Motor neuron (in vitro differentiated cells): Measurements from ENCODE around the gene MAGI1. TPM values are rescaled to one million over a fixed set of nuclear protein-coding genes. Genes with fewer than 3 reads are reported as not detected.

Source experiments
- ATAC-seq, 8 experiments: fragments of 200-7000 bp; cut with Tn5 transposase; replicated peaks in 6 of 8; 2 replicates each; pipeline ENCODE4 v1.8.0; 2021; ENCODE audit warnings: mild to moderate bottlenecking in 8 of 8, moderate library complexity in 8 of 8
- H3K27ac ChIP-seq, 2 donors: fragments of 250-450 bp; sonication (Bioruptor Pico); 2 replicates each; pipeline ENCODE4 v1.9.0; 2021; ENCODE audit warnings: antibody characterized with exemption in 2 of 2, mild to moderate bottlenecking in 2 of 2, moderate library complexity in 1 of 2
- H3K4me1 ChIP-seq, 2 donors: fragments of 250-450 bp; sonication (Bioruptor Pico); replicated peaks in 1 of 2; 2 replicates each; pipeline ENCODE4 v1.6.1; 2021; ENCODE audit warnings: antibody characterized with exemption in 2 of 2, mild to moderate bottlenecking in 2 of 2, moderate library complexity in 1 of 2
- H3K4me3 ChIP-seq, 5 donors: fragments of 250-450 bp; sonication (Bioruptor Pico); 2 replicates each; pipeline ENCODE4 v1.9.0; 2021; ENCODE audit warnings: antibody characterized with exemption in 5 of 5, mild to moderate bottlenecking in 5 of 5, moderate library complexity in 4 of 5
- WGBS, 10 experiments: fragments of 450-650 bp; shearing (Covaris generic); methylation state at CpG; one replicate each; pipeline ENCODE4 v1.0.0; 2022; 5-methylcytosine and 5-hydroxymethylcytosine counted together
- in situ Hi-C, 9 experiments: fragments of 400-800 bp; cut with MboI; loops; one replicate each; pipeline ENCODE4 v1.15.0; 2021; ENCODE audit warnings: low sequenced_read_pairs in 9 of 9, low pct_unique_long_range_greater_than_20kb in 2 of 9; ENCODE audit not compliant: unreplicated experiment in 9 of 9
- total RNA-seq, 8 experiments: library from RNA; unstranded; fragments of 300-600 nt; gene quantifications; 2 replicates each; pipeline versions ENCODE4 v1.2.3 to v1.2.4, GENCODE V29; 2022

Gene MAGI1
- total RNA-seq, 8 experiments from 2014 or later, result 25.3 to 66.3 (median 38.2) TPM

DNA sequence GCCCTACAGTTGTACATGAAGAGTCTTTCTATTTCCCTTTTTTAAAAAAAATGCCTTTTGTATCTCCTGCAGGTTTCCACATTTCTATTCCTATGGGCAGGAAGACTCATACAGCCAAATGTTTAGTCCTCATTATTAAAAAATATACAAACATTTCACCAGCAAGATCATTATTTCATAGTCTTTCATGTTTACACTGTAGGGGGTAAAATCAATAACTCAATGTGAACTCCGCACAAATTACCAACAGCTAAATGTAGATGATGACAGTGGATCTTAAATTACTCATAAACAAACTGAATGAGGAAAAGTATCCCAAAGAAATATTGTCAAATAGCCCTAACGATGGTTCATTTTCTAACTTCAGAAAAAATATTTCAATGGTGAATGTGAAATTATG, 99.5 kb downstream of the MAGI1 start:
- no peak for ATAC-seq
- WGBS, 10 experiments, result 14 to 100% (median 83%) methylated on average over 1 to 2 of the region's 2 CpGs; no CpG with 5 or more reads in 1 of the 10 experiments
- in situ Hi-C loops, result no loop called here

DNA sequence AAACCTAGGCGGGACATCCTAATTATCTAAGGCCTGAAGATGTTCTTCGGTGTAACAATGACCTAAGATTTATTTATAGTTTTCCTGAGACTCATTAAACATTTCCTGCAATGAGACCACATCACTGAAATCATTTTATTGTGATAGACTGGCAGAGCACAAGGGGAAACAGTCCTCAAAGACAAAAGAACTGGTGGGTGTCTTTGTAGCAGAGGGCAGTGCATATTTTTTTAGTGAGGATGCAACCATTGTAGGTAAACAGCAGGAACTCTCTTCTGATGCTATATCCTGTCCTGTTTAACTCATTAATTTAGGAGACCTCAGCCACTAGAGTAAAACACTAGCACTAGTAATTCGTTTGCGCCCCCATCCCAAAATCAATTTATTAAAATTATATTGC, 100.0 kb downstream of the MAGI1 start:
- H3K4me1 ChIP-seq, result peaks cover 9 to 16% of the 10 kb centered on the region in 2 donors
- 48 to 92% (median 76%) methylated on average over 2 to 4 of the region's 4 CpGs; no CpG with 5 or more reads in 1 of the 10 experiments for WGBS, 10 experiments
- no peak for ATAC-seq
- in situ Hi-C loops, result no loop called here
- no peak overlapping the region for H3K27ac ChIP-seq
- H3K4me3 ChIP-seq, result no peak overlapping the region

More for the DNA sequence above, 99.5 kb downstream of the MAGI1 start:
- Histone ChIP-seq H3K27ac (no peak overlapping the region), H3K4me1 (peaks cover 9 to 16% of the 10 kb centered on the region in 2 donors), H3K4me3 (no peak overlapping the region)

DNA sequence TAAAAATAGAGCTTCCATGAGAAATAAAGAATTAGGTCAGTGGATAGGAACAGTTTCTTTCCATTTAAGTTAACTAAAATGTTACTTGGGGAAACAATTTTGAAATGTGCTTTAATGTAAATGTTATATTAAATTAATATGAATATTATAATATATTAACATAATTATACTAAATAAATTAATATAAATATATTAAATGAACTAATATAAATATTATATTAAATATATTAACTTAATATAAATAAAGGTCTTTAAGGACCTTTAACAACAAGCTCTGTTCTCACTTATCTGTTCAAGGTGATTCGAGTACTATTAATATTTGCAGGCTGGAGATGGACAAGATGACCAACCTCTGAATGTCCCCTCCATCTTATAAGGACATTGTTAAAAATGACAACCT, 100.6 kb downstream of the MAGI1 start:
- no peak overlapping the region for H3K4me3 ChIP-seq
- in situ Hi-C loops, result no loop called here
- 67 to 100% (median 86%) methylated on average over 1 of the region's 1 CpG; no CpG with 5 or more reads in 1 of the 10 experiments for WGBS, 10 experiments
- no peak overlapping the region for H3K27ac ChIP-seq
- H3K4me1 ChIP-seq, result peaks cover 9 to 16% of the 10 kb centered on the region in 2 donors
- ATAC-seq, result no peak

DNA sequence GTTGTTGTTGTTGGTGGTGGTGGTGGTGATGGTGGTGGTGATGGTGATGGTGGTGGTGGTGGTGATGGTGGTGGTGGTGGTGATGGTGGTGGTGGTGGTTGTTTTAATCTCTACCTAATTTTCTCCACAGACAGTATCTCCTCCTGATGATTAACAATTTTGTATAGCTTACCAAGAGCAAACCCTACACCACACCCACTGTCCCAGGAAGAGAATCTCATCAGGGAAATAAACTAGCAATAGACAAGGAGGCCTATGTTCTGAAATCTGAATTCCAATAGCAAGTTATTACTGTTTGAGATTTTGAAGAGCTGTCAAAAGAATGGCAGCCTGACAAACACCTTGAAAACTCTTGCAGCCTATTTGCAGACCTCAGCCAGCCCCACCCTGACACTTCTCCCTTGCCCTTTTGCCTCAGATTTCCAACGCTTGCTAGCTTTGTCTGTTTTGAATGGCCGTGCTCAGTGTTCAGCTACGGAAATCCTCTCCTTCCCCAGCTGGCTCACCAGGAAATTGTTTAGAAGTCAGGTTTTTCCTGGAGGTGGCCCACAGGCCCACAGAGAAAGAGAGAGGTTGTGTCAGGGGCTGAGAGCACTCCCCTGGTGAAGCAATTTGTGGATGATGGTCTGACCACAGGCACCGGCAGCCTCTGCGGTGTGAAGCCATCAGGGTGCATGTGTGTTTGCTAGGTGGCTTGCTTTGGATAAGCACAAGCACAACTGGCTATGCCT, 101.6 kb downstream of the MAGI1 start:
- Histone ChIP-seq H3K4me1 (peaks cover 9 to 16% of the 10 kb centered on the region in 2 donors), H3K4me3 (no peak overlapping the region), H3K27ac (no peak overlapping the region)
- in situ Hi-C loops, result no loop called here
- 36 to 100% (median 63%) methylated on average over 1 to 4 of the region's 5 CpGs; no CpG with 5 or more reads in 4 of the 10 experiments for WGBS, 10 experiments
- no peak for ATAC-seq

DNA sequence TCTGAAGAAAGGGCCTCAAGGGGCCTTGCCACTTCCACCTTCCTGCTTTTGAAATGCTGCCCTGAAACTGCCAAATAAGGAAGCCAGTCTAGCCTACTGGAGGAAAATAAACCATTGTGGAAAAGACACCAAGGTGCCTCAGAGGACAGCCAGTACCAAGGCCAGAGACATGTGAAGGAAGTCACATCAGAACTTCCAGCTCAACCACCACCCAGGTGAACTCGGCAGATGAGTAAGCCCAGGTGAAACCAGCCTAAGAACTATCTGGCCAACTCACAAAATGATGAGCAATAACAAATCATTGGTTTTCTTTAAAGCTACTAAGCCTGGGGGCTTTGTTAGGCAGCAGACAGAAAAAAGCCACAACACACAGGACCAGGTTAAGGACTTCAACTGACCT, 103.0 kb downstream of the MAGI1 start:
- H3K4me3 ChIP-seq, result no peak overlapping the region
- H3K4me1 ChIP-seq, result peaks cover 9 to 16% of the 10 kb centered on the region in 2 donors
- WGBS, 10 experiments, result 80 to 100% (median 100%) methylated on average over 1 of the region's 1 CpG; no CpG with 5 or more reads in 4 of the 10 experiments
- H3K27ac ChIP-seq, result no peak overlapping the region
- in situ Hi-C loops, result no loop called here
- ATAC-seq, result no peak

DNA sequence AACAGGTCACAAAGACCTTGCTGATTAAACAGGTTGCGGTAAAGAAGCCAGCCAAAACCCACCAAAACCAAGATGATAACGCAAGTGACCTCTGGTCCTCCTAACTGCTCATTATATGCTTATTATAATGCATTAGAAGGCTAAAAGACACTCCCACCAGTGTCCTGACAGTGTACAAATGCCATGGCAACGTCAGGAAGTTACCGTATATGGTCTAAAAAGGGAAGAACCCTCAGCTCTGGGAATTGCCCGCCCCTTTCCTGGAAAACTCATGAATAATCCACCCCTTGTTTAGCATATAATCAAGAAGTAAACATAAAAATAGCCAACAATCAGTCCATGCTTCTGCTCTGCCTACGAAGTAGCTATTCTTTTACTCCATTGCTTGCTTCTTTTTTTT, 108.1 kb downstream of the MAGI1 start:
- WGBS, 10 experiments, result 43 to 100% (median 87%) methylated on average over 1 to 6 of the region's 6 CpGs; no CpG with 5 or more reads in 2 of the 10 experiments

DNA sequence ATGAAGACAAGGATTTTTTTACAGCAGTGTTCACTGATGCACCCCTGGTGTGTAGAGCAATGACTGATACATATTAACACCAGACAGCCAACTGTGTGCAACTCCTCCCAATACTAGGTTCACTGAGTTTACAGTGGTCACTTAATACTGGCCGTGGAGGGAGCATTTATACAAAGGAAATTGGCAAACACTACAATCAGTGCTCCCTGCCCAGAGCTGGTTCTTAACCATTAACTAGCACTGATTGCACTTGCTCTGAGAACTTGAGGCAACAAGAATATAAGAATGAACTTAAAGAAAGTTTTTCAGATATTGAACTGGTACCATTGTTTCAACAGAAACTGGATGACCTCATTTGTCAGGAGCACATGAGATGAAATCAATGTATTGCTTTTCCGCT, 110.6 kb downstream of the MAGI1 start:
- 20 to 92% (median 75%) methylated on average over 1 to 2 of the region's 2 CpGs; no CpG with 5 or more reads in 3 of the 10 experiments for WGBS, 10 experiments
- Histone ChIP-seq H3K4me1 (no peaks in the 10 kb centered on the region), H3K27ac (no peak overlapping the region), H3K4me3 (no peak overlapping the region)
- in situ Hi-C loops, result no loop called here
- ATAC-seq, result no peak

More for the DNA sequence above, 108.1 kb downstream of the MAGI1 start:
- in situ Hi-C loops, result no loop called here
- H3K4me1 ChIP-seq, result no peaks in the 10 kb centered on the region
- no peak overlapping the region for H3K4me3 ChIP-seq
- no peak overlapping the region for H3K27ac ChIP-seq
- ATAC-seq, result peak in 4 of 8 experiments; percentile 35 to 87 (median 71)

DNA sequence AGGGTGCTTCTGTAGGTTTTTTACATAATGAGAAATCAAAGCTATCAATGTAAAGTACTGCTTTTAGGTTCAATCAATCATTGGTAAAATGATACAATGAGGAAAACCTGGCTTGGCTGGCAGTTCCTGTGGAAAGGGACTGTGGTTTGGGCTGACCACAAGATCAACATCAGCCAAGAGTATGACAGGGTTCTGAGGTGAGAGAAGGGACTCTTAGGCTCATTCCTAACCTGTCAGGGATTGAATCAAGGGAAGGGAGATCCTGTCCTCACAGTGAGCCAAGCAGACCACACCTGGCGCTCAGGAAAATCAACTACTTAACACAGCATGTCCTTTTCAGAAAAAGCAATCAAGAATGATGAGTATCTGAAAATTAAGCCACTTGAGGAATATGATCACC, 111.1 kb downstream of the MAGI1 start:
- no peak for ATAC-seq
- Histone ChIP-seq H3K27ac (no peak overlapping the region), H3K4me1 (no peaks in the 10 kb centered on the region), H3K4me3 (no peak overlapping the region)
- in situ Hi-C loops, result no loop called here
- 80 to 100% (median 100%) methylated on average over 1 of the region's 1 CpG; no CpG with 5 or more reads in 4 of the 10 experiments for WGBS, 10 experiments

DNA sequence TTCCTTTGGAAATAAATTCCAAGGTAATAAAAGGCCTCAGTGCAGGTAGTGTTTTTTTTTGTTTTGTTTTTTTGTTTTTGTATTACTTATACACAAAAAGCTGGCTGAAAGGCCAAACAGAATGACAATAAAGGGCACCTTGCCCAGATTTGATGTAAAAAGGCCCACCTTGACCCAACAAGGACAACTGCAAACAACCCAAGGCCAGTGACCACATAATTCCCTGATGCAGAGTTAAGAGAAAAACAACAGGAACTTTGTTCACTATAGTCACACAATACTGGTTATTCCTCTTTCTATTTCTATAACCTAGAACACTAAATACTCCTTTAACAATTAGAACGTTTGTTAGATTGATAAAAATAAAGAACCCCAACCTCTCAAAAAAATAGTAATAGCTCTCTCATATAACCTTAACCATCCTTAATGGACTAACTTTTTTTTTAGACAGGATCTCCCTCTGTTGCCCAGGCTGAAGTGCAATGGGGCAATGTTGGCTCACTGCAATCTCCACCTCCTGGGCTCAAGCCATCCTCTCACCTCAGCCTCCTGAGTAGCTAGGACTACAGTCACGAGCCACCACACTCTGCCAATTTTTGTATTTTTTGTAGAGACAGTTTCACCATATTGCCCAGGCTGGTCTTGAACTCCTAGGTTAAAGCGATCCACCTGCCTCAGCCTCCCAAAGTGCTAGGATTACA, 113.3 kb downstream of the MAGI1 start:
- 0 to 100% (median 80%) methylated on average over 1 to 3 of the region's 3 CpGs; no CpG with 5 or more reads in 1 of the 10 experiments for WGBS, 10 experiments
- H3K4me3 ChIP-seq, result no peak overlapping the region
- no peak overlapping the region for H3K27ac ChIP-seq
- no peak for ATAC-seq
- H3K4me1 ChIP-seq, result no peaks in the 10 kb centered on the region
- in situ Hi-C loops, result no loop called here

DNA sequence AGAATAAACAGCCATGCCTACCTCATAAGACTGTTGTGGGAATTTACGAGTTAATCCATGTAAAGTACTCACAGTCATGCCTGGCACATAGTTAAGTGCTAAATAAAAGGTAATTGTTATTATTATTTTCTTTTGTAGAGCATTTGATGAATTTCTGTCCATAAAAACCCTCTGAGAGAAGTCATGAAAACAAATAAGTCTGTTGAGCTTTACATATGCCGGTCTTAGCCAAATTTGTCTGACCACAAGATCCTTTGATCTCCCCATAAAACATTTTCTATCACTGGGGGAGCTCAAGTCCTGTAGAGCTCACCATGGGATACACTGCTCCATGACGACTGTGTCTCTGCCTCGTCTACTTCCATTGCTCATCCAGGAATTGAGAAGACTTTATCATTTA, 114.0 kb downstream of the MAGI1 start:
- 50 to 100% (median 77%) methylated on average over 1 to 4 of the region's 4 CpGs for WGBS, 10 experiments
- H3K4me3 ChIP-seq, result no peak overlapping the region
- peak in 1 of 8 experiments; percentile 18 for ATAC-seq
- in situ Hi-C loops, result loop anchor here in 1 of 9 experiments (25.0 kb wide), 1 partner anchor 213 kb away; no protein-coding TSS in a partner anchor
- no peaks in the 10 kb centered on the region for H3K4me1 ChIP-seq
- no peak overlapping the region for H3K27ac ChIP-seq

DNA sequence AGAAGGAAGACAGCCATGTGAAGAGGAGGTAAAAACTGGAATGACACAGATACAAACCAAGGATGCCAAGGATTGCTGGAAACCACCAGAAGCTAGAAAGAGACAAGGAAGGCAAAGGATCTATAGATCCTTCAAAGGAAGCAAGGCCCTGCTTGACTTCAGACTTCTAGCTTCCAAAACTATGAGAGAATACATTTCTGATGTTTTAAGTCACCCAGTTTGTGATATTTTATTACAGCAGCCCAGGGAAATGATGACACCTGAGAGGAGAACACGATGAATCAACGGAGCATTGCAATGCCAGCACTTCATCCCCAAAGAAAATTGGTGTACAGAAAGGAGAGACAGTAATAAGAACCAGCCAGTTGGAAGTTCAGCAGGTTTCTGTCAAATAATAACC, 116.3 kb downstream of the MAGI1 start:
- WGBS, 10 experiments, result 83 to 100% (median 100%) methylated on average over 1 to 2 of the region's 2 CpGs; no CpG with 5 or more reads in 4 of the 10 experiments
- ATAC-seq, result no peak

DNA sequence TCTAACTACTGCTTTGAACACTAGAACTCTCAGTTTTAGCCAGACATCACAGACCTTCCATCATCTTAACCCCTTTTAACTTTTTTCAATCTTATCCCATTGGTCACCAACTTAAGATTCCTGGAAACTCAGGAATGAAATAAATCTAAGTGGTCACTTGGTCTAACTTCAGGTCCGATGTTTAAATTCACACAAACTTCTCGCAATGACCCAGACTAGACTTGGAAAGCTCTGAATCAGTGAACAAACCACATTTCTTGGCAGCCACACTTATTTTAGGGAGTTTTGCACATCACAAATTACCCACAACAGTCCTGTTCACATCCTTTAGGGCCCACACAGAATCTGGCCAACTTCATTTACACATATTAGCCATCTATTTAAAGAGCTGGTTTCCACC, 118.9 kb downstream of the MAGI1 start:
- no peak for ATAC-seq
- WGBS, 10 experiments, result 11 to 100% (median 91%) methylated on average over 2 of the region's 2 CpGs; no CpG with 5 or more reads in 2 of the 10 experiments

More for the DNA sequence above, 116.3 kb downstream of the MAGI1 start:
- Histone ChIP-seq H3K4me3 (no peak overlapping the region), H3K27ac (no peak overlapping the region), H3K4me1 (no peaks in the 10 kb centered on the region)
- in situ Hi-C loops, result loop anchor here in 1 of 9 experiments (25.0 kb wide), 1 partner anchor 215 kb away; no protein-coding TSS in a partner anchor

DNA sequence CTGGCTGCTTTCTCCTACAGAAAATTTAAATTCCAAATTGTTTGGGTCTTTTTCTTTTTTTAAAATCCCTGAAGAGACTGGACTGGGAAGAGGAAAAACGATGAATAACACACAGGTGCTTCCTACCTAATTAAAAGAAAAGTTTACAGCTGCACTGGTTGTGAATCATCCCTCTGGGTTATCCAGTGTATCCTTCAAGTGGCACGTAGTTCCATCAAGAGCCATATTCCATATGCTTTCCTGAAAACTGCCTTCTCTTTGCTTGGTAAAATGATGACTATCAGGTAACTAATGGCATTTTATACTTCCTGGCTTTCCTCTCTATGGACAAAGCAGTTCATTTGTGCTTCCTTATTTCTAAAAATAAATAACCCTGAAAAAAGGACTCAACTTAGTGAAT, 123.2 kb downstream of the MAGI1 start:
- H3K4me1 ChIP-seq, result no peaks in the 10 kb centered on the region
- in situ Hi-C loops, result loop anchor here in 1 of 9 experiments (25.0 kb wide), 1 partner anchor 222 kb away; no protein-coding TSS in a partner anchor
- no peak overlapping the region for H3K4me3 ChIP-seq
- 80 to 100% (median 91%) methylated on average over 1 to 2 of the region's 2 CpGs; no CpG with 5 or more reads in 2 of the 10 experiments for WGBS, 10 experiments
- no peak for ATAC-seq
- H3K27ac ChIP-seq, result no peak overlapping the region

More for the DNA sequence above, 118.9 kb downstream of the MAGI1 start:
- in situ Hi-C loops, result loop anchor here in 1 of 9 experiments (25.0 kb wide), 1 partner anchor 217 kb away; no protein-coding TSS in a partner anchor
- no peak overlapping the region for H3K4me3 ChIP-seq
- no peaks in the 10 kb centered on the region for H3K4me1 ChIP-seq
- H3K27ac ChIP-seq, result no peak overlapping the region
